Activated T-helper 1 cell treated with anti-CD3 and anti-CD28 coated beads, Interleukin-12 subunit alpha, Interleukin-12 subunit beta, Interleukin-2, Interleukin-4 antibody, amounts not matched to agents 30 ng/mL and 10 ng/mL and 1 ng/mL, durations not matched to agents 14 hours and 24 hours and 36 hours (primary cell): Measurements from ENCODE around the gene EFHC1. TPM values are rescaled to one million over a fixed set of nuclear protein-coding genes. Genes with fewer than 3 reads are reported as not detected.
"Not testable (repeated sequence)": the region's sequence is repeated elsewhere in the genome, so short reads cannot be mapped to it uniquely, and the experiment has no call there.

Experiments
- DNase-seq: peaks from one replicate; pipeline ENCODE4 v3.0.0; 2021; ENCODE audit warnings: low spot score
- H3K27ac Mint-ChIP-seq: one replicate; pipeline ENCODE4 v1.8.0; 2021; ENCODE audit warnings: mild to moderate bottlenecking, mixed read lengths
- H3K27me3 Mint-ChIP-seq: one replicate; pipeline ENCODE4 v1.8.0; 2022; ENCODE audit warnings: mild to moderate bottlenecking, moderate library complexity, mixed read lengths; ENCODE audit not compliant: insufficient read depth
- H3K36me3 Mint-ChIP-seq: one replicate; pipeline ENCODE4 v1.8.0; 2021; ENCODE audit warnings: low read depth, mixed read lengths
- H3K4me1 Mint-ChIP-seq: one replicate; pipeline ENCODE4 v1.8.0; 2021; ENCODE audit warnings: low read depth, mixed read lengths
- H3K4me3 Mint-ChIP-seq: one replicate; pipeline ENCODE4 v1.8.0; 2021; ENCODE audit warnings: mild to moderate bottlenecking, moderate library complexity, mixed read lengths
- H3K9me3 Mint-ChIP-seq: one replicate; pipeline ENCODE4 v1.8.0; 2021; ENCODE audit warnings: mixed read lengths
- intact Hi-C: fragments of 100-400 bp; cut with micrococcal nuclease; formaldehyde crosslinking; loops from one replicate; pipeline ENCODE4 v1.15.1; 2024
- total RNA-seq: library from RNA; stranded (reverse); gene quantifications from 2 replicates; pipeline ENCODE4 v1.2.3, GENCODE V29; 2022

EFHC1 gene, protein sequence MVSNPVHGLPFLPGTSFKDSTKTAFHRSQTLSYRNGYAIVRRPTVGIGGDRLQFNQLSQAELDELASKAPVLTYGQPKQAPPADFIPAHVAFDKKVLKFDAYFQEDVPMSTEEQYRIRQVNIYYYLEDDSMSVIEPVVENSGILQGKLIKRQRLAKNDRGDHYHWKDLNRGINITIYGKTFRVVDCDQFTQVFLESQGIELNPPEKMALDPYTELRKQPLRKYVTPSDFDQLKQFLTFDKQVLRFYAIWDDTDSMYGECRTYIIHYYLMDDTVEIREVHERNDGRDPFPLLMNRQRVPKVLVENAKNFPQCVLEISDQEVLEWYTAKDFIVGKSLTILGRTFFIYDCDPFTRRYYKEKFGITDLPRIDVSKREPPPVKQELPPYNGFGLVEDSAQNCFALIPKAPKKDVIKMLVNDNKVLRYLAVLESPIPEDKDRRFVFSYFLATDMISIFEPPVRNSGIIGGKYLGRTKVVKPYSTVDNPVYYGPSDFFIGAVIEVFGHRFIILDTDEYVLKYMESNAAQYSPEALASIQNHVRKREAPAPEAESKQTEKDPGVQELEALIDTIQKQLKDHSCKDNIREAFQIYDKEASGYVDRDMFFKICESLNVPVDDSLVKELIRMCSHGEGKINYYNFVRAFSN
- 0.70 and 1.3 TPM in 2 replicates for total RNA-seq

DNA sequence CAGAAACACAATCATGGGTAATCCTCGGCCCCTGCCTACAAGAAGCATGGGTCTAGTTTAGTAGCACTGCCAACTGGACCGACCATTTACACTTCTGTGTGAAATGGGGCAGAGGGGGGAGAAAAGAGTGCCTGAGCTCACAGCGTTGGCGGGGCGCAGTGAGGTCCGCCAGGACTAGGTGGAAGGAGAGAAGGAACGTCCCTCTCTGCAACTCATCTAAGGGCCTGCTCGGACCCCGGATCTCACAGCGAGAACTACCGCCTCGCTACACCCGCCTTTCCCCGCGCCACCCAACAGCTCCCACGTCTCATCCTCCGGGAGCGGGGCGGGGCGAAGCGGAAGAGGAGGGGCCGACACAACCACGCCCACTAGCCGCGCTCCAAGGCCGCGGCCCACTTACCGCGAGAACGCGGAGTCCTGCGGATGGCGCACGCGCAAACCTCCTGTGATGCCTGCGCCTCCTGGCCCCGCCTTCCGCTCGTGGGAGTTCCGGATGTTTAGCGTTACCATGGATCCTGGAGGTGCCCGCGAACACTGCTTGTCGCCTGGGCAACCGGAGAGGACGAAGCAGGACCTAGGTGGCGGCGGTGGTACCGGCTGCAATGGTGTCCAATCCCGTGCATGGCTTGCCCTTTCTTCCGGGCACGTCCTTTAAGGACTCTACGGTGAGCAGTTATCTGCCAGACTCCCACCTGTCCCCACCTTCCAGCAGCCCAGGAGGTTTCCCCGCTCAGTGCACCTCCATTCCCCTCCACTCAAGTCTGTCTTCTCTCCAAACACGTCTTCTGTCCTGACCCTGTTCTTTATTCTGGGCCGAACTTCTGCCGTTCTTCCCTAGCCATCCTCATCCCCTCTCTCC, at the start of gene EFHC1:
Gene EFHC1 (plus strand): TSS at position 534 of the 859 bp plus-strand sequence. CDS start 69 bp downstream, at position 603.
- peak; percentile 98 for DNase-seq
- no peak within 1 kb of the TSS for H3K27ac Mint-ChIP-seq
- intact Hi-C loops, result loop anchor here (1.0 to 10.0 kb wide), 13 partner anchors 22 to 1125 kb away; partner anchors contain the start of genes FBXO9, GCLC, MCM3 and PAQR8

DNA sequence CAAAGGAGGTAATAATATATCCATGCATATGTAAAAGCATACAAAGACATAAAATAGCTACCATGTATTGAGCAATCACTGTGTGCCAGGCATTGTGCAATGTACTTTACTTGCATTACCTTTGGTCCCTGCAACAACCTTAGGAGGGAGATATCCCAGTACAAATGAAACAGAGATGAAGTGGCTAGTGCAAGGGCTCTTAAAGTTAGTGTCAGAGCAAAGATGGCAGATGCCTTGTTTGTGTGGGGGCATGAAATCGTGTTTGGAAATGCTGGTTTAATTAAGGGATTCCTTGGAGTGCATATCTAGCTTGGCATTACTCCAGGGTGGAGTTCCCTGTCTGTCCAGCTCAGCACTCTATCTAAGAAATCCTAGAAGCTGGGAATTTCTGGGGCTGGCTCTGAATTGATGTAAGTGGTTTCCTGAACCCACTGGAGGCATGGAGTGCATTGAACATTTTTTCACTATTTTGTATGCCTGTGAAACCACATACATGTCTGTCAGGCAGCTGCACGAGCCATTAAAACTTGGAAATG, 48.4 kb upstream of the EFHC1 start:
- no peak overlapping the region for H3K27ac Mint-ChIP-seq
- no peak overlapping the region for H3K4me3 Mint-ChIP-seq
- intact Hi-C loops, result no loop called here
- peaks cover 12% of the 10 kb centered on the region for H3K4me1 Mint-ChIP-seq
- H3K36me3 Mint-ChIP-seq, result peaks cover 28% of the 10 kb centered on the region
- H3K27me3 Mint-ChIP-seq, result no peaks in the 10 kb centered on the region
- DNase-seq, result no peak
- H3K9me3 Mint-ChIP-seq, result peaks cover 14% of the 10 kb centered on the region

More for the DNA sequence above, at the start of gene EFHC1:
- Mint-ChIP-seq H3K4me1 (peaks cover 14% of the 10 kb centered on the region), H3K27me3 (peaks cover 6% of the 10 kb centered on the region), H3K36me3 (no peaks in the 10 kb centered on the region), H3K4me3 (no peak within 1 kb of the TSS), H3K9me3 (no peaks in the 10 kb centered on the region)

DNA sequence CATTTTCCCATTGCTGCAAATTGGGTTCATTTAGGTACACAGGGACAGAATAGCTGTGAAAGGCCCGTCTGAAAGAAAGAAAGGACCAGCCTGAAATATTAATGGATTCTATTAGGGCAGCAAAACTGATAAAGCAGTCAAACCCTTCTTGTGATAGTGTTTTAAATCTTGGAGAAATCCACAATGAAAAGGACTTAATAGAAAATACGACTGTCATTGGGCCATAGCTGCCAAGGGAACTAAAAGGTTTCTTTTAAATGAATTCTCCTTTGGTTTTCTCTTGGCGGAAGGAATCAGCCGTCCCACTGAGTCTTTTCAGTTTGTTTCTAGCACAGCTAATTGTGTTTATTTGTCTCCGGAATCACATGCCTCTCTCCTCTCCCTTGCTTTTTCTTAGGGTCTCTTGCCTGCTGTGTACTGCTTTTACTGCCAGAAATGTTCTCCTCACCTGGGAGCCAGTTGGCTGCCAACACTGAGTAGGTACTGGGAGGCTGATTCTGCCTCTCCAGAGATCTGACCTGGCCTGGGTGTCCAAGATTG, 46.9 kb upstream of the EFHC1 start:
- Mint-ChIP-seq H3K27ac (no peak overlapping the region), H3K27me3 (no peaks in the 10 kb centered on the region), H3K4me3 (no peak overlapping the region), H3K9me3 (peaks cover 14% of the 10 kb centered on the region), H3K4me1 (peaks cover 27% of the 10 kb centered on the region), H3K36me3 (peaks cover 23% of the 10 kb centered on the region)
- DNase-seq, result no peak
- intact Hi-C loops, result no loop called here

DNA sequence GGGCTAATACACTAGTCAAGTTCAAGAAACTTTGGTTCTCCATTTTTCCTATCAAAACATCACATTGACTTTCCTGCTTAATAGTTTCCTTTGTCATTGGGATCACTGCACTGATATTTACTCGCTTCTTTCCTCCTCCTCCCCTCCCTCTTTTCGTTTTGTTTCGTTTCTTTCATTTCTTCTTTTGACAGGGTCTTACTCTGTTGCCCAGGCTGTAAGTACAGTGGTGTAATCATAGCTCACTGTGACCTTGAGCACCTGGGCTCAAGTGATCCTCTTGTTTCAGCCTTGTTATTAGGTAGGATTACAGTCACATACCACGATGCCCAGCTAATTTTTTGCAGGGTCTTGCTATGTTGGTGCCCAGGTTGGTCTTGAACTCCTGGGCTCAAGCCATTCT, 45.9 kb upstream of the EFHC1 start:
- peaks cover 28% of the 10 kb centered on the region for H3K4me1 Mint-ChIP-seq

DNA sequence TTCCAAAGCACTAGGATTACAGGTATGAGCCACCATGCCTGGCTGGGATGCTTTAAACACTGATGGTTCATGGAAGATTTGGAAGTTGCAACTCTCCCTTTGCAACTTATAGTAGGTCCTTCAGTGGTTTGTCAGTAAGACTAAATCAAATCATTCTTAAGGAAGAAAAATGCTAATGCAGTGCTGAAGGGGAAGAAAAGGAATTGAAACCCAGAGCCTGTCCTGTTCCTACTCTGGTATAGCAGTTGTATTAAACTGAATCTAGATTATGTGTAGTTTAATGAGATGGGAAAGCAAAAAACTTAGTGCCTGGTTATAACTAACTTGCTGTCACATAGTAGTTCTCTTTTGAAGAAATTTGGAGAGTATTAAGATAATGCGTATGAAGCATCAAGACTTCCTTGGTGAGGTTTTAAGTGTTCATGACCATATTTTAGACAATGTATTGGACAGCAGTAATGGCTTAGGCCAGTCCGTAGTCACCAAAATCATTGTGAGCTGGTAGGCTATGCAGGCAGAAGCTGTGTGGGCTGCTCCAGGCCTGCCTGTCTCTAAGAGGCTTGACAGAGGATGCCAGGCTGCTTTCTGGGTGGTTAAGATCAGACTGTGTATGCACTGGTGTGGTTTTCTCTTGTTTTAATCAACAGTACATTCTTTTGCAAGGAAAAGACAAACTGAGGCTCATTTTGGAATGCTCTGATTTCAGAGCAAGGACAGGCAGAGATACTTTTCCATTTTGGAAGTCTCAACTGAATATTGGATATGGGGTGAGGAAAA, 44.2 kb upstream of the EFHC1 start:
- intact Hi-C loops, result loop anchor here (2.0 kb wide), 1 partner anchor 19 kb away; no protein-coding TSS in a partner anchor
- Mint-ChIP-seq H3K9me3 (peaks cover 14% of the 10 kb centered on the region), H3K4me1 (peaks cover 33% of the 10 kb centered on the region), H3K27ac (no peak overlapping the region), H3K27me3 (no peaks in the 10 kb centered on the region), H3K4me3 (no peak overlapping the region), H3K36me3 (peaks cover 26% of the 10 kb centered on the region)
- no peak for DNase-seq

More for the DNA sequence above, 45.9 kb upstream of the EFHC1 start:
- H3K27me3 Mint-ChIP-seq, result no peaks in the 10 kb centered on the region
- H3K9me3 Mint-ChIP-seq, result peaks cover 14% of the 10 kb centered on the region
- H3K4me3 Mint-ChIP-seq, result no peak overlapping the region
- intact Hi-C loops, result no loop called here
- no peak for DNase-seq
- H3K27ac Mint-ChIP-seq, result no peak overlapping the region
- peaks cover 24% of the 10 kb centered on the region for H3K36me3 Mint-ChIP-seq

DNA sequence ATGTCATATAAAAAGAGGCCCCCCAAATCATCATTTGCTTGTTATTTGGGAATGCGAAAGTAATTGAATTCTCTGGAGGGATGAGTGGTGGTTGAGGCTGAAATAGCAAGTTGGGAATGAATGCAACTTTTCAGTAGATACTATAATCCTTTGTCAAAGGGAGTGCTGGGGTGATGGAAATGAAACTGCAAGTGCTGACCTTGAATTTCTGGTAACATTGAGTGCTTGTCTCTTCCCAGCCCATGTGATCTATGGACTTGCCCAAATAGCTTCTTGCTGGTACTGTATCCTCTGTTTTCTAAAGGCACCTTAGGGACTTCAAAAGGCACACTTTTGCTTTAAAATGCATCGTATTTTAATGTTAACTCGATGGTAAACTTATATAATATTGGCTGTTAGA, 43.4 kb upstream of the EFHC1 start:
- no peak overlapping the region for H3K27ac Mint-ChIP-seq
- H3K4me1 Mint-ChIP-seq, result peaks cover 38% of the 10 kb centered on the region
- H3K27me3 Mint-ChIP-seq, result no peaks in the 10 kb centered on the region
- peaks cover 26% of the 10 kb centered on the region for H3K36me3 Mint-ChIP-seq
- H3K9me3 Mint-ChIP-seq, result peaks cover 14% of the 10 kb centered on the region
- intact Hi-C loops, result loop anchor here (2.0 kb wide), 1 partner anchor 18 kb away; no protein-coding TSS in a partner anchor
- no peak overlapping the region for H3K4me3 Mint-ChIP-seq
- DNase-seq, result no peak

DNA sequence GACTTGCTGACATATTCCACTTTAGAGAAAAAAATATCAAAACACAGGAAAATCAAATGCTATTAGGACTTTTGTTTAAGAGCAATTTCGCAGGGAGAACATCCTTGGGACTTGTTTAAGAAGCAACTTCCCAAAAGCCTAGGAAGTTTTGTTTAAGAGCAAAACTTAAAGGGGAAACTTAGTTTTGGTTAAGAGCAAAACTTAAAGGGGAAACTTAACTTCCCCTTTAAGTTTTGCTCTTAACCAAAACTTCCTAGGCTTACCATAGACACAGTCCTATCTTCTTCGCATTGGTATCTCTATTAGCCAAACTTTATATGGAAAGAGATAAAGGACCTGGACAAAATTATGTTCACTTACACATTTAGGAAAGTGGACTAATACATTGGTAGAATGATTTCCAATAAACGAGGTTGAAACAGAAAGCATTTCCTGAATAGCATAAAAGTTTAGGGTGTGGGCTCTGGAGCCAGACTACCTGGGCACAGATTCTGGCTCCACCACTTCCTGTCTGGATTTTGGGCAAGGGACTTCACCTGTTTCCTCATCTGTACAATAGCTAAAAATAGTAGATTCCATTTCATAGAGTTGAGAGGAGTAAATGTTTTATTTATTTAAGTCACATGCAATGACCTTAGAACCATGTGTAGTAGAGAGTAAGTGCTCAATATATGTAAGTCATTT, 42.5 kb upstream of the EFHC1 start:
- Mint-ChIP-seq H3K4me3 (no peak overlapping the region), H3K27ac (no peak overlapping the region), H3K4me1 (peaks cover 38% of the 10 kb centered on the region), H3K36me3 (peaks cover 22% of the 10 kb centered on the region), H3K9me3 (peaks cover 14% of the 10 kb centered on the region), H3K27me3 (peaks cover 1% of the 10 kb centered on the region)
- intact Hi-C loops, result loop anchor here (2.0 kb wide), 1 partner anchor 17 kb away; no protein-coding TSS in a partner anchor
- DNase-seq, result no peak

DNA sequence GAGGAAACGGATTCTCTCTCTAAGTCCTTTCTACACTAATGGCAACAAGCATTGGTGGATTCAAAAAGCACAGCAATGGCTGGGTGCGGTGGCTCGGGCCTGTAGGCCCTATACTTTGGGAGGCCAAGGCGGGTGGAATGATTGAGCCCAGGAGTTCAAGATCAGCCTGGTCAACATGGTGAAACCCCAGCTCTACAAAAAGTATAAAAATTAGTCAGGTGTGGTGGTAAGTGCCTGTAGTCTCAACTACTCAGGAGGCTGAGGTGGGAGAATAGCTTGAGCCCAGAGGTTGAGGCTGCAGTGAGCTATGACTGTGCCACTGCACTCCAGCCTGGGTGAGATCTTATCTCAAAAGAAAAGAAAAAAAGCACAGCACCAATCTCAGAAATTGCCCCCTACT, 38.9 kb upstream of the EFHC1 start:
- H3K4me1 Mint-ChIP-seq, result peaks cover 47% of the 10 kb centered on the region
- H3K36me3 Mint-ChIP-seq, result peaks cover 13% of the 10 kb centered on the region

DNA sequence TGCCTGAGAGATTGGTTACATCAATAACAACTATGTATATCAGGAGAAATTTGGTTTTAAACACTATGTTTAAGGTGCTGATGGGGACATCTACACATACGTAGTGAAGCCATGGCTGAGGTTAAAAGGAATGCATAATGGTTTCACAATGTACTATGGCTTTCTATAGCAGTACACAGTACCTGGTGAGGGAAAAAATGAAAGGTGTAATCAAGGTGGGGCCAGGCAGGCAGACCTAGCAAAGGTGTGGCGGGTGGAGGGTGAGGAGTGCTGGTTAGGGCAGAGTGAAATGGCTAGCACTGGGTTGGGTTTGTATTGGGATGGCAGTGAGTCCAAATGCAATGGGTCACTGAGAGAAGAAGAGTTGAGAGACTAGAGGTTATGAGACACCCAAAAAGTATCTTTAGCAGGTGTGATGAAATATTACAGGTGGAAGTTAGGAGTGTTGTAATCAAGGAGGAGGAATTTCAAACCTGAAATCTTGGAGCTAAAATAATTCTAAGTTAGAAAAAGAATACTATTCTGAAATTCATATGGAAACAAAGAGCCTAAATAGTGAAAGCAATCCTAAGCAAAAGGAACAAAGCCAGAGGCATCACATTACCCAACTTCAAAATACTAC, 35.9 kb upstream of the EFHC1 start:
- peaks cover 4% of the 10 kb centered on the region for H3K9me3 Mint-ChIP-seq
- no peak overlapping the region for H3K27ac Mint-ChIP-seq
- H3K27me3 Mint-ChIP-seq, result peaks cover 1% of the 10 kb centered on the region
- H3K4me1 Mint-ChIP-seq, result peaks cover 36% of the 10 kb centered on the region
- intact Hi-C loops, result no loop called here
- H3K36me3 Mint-ChIP-seq, result peaks cover 10% of the 10 kb centered on the region
- DNase-seq, result no peak
- H3K4me3 Mint-ChIP-seq, result no peak overlapping the region

More for the DNA sequence above, 38.9 kb upstream of the EFHC1 start:
- H3K9me3 Mint-ChIP-seq, result peaks cover 4% of the 10 kb centered on the region
- peaks cover 1% of the 10 kb centered on the region for H3K27me3 Mint-ChIP-seq
- DNase-seq, result no peak
- intact Hi-C loops, result no loop called here
- no peak overlapping the region for H3K27ac Mint-ChIP-seq
- H3K4me3 Mint-ChIP-seq, result no peak overlapping the region

DNA sequence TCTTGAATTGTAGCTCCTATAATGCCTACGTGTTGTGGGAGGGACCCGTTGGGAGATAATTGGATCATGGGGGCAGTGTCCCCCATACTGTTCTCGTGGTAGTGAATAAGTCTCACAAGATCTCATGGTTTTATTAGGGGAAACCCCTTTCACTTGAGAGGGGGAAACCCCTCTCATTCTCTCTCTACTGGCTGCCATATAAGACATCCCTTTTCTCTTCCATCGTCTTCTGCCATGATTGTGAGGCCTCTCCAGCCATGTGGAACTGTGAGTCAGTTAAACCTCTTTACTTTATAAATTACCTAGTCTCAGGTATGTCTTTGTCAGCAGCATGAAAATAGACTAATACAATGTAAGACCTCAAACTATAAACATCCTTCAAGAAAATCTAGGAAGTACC, 35.1 kb upstream of the EFHC1 start:
- Mint-ChIP-seq H3K4me3 (no peak overlapping the region), H3K4me1 (peaks cover 42% of the 10 kb centered on the region), H3K9me3 (peaks cover 4% of the 10 kb centered on the region), H3K36me3 (peaks cover 7% of the 10 kb centered on the region), H3K27me3 (peaks cover 1% of the 10 kb centered on the region), H3K27ac (no peak overlapping the region)
- DNase-seq, result no peak
- intact Hi-C loops, result no loop called here

DNA sequence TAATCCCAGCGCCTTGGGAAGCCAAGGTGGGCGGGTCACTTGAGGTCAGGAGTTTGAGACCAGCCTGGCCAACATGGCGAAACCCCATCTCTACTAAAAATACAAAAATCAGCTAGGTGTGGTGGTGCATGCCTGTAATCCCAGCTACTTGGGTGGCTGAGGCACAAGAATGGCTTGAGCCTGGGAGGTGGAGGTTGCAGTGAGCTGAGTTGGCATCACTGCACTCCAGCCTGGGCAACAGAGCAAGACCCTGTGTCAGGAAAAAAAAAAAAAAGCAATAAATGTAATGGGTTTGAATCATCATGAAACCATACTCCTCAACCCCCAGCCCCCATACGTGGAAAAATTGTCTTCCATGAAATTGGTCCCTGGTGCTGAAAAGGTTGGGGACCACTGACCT, 32.0 kb upstream of the EFHC1 start:
- H3K27ac Mint-ChIP-seq, intact Hi-C loops, H3K9me3 Mint-ChIP-seq, DNase-seq, H3K36me3 Mint-ChIP-seq, H3K4me3 Mint-ChIP-seq, H3K27me3 Mint-ChIP-seq: not testable (repeated sequence)
- H3K4me1 Mint-ChIP-seq, result peaks cover 59% of the 10 kb centered on the region
